Measurements from ENCODE around the gene FAM181A. TPM values are rescaled to one million over a fixed set of nuclear protein-coding genes. Genes with fewer than 3 reads are reported as not detected.
A peak's percentile ranks its signal among the peaks of the same experiment; 100 is the strongest.

FAM181A gene
- total RNA-seq, 4 donors from 2014 or later = not detected

GRCh38 chr14:93944348-93945069 lies 17.4 kb downstream of the FAM181A start:
- H3K4me1 ChIP-seq = peaks cover 0 to 61% (median 4%) of the 10 kb centered on the region in 3 donors
- H3K4me3 ChIP-seq = no peak overlapping the region
- no peaks in the 10 kb centered on the region for H3K9me3 ChIP-seq
- 38 to 69% methylated on average over 4 to 7 of the region's 16 CpGs for WGBS, 2 donors (ENCODE audit: low coverage in 1 of 2)
- no peaks in the 10 kb centered on the region for H3K27me3 ChIP-seq
- H3K36me3 ChIP-seq = peaks cover 0 to 74% of the 10 kb centered on the region in 2 donors
- ATAC-seq = no peak
- H3K27ac ChIP-seq = peak overlapping the region; percentile 22 to 92 (median 80)
- TF ChIP-seq POLR2A (IDR thresholded peaks at IDR 0.05) (no peak), POLR2AphosphoS5 (IDR thresholded peaks at IDR 0.05) (no peak), EP300 (IDR thresholded peaks at IDR 0.05) (no peak)
- TF ChIP-seq, protein P1, sequence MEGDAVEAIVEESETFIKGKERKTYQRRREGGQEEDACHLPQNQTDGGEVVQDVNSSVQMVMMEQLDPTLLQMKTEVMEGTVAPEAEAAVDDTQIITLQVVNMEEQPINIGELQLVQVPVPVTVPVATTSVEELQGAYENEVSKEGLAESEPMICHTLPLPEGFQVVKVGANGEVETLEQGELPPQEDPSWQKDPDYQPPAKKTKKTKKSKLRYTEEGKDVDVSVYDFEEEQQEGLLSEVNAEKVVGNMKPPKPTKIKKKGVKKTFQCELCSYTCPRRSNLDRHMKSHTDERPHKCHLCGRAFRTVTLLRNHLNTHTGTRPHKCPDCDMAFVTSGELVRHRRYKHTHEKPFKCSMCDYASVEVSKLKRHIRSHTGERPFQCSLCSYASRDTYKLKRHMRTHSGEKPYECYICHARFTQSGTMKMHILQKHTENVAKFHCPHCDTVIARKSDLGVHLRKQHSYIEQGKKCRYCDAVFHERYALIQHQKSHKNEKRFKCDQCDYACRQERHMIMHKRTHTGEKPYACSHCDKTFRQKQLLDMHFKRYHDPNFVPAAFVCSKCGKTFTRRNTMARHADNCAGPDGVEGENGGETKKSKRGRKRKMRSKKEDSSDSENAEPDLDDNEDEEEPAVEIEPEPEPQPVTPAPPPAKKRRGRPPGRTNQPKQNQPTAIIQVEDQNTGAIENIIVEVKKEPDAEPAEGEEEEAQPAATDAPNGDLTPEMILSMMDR (IDR thresholded peaks at IDR 0.05) = no peak

- peaks cover 0 to 56% (median 0%) of the 10 kb centered on the region in 3 donors for H3K4me1 ChIP-seq
- no peaks in the 10 kb centered on the region for H3K9me3 ChIP-seq
- peaks cover 0 to 79% of the 10 kb centered on the region in 2 donors for H3K36me3 ChIP-seq
- H3K27me3 ChIP-seq = no peaks in the 10 kb centered on the region
- ATAC-seq = no peak
- TF ChIP-seq POLR2A (IDR thresholded peaks at IDR 0.05) = no peak
- TF ChIP-seq EP300 (IDR thresholded peaks at IDR 0.05) = no peak
- TF ChIP-seq, protein P1 (IDR thresholded peaks at IDR 0.05) = no peak
- TF ChIP-seq POLR2AphosphoS5 (IDR thresholded peaks at IDR 0.05) = no peak
- no peak overlapping the region for H3K4me3 ChIP-seq
- peak overlapping the region; percentile 22 to 92 (median 80) for H3K27ac ChIP-seq
- 67 to 90% methylated on average over 2 of the region's 5 CpGs for WGBS, 2 donors (ENCODE audit: low coverage in 1 of 2)
These were observed 17.9 kb downstream of the FAM181A start for GRCh38 chr14:93945070-93945399.

- 31 to 39% methylated on average over 5 of the region's 6 CpGs for WGBS, 2 donors (ENCODE audit: low coverage in 1 of 2)
- Histone ChIP-seq H3K27me3 (no peaks in the 10 kb centered on the region), H3K4me3 (no peak overlapping the region), H3K4me1 (peaks cover 0 to 46% (median 0%) of the 10 kb centered on the region in 3 donors), H3K36me3 (peaks cover 0 to 90% of the 10 kb centered on the region in 2 donors), H3K9me3 (no peaks in the 10 kb centered on the region), H3K27ac (peak overlapping the region in 3 of 4 donors; percentile 75 to 92 (median 84))
- TF ChIP-seq EP300 (IDR thresholded peaks at IDR 0.05) (no peak), POLR2A (IDR thresholded peaks at IDR 0.05) (no peak), POLR2AphosphoS5 (IDR thresholded peaks at IDR 0.05) (no peak)
- TF ChIP-seq, protein P1 (IDR thresholded peaks at IDR 0.05) = no peak
- ATAC-seq = no peak
These were observed 19.0 kb downstream of the FAM181A start for GRCh38 chr14:93946104-93946503.

- ATAC-seq = no peak
- 51 to 82% methylated on average over 4 to 7 of the region's 7 CpGs for WGBS, 2 donors (ENCODE audit: low coverage in 1 of 2)
- peaks cover 0 to 46% (median 0%) of the 10 kb centered on the region in 3 donors for H3K4me1 ChIP-seq
These were observed 19.5 kb downstream of the FAM181A start for GRCh38 chr14:93946541-93947090.

More at GRCh38 chr14:93946541-93947090, 19.5 kb downstream of the FAM181A start:
- H3K27me3 ChIP-seq = no peaks in the 10 kb centered on the region
- H3K9me3 ChIP-seq = no peaks in the 10 kb centered on the region
- no peak overlapping the region for H3K4me3 ChIP-seq
- peak overlapping the region in 3 of 4 donors; percentile 75 to 92 (median 84) for H3K27ac ChIP-seq
- TF ChIP-seq POLR2A (IDR thresholded peaks at IDR 0.05) (no peak), POLR2AphosphoS5 (IDR thresholded peaks at IDR 0.05) (no peak), EP300 (IDR thresholded peaks at IDR 0.05) (no peak)
- TF ChIP-seq, protein P1 (IDR thresholded peaks at IDR 0.05) = no peak
- peaks cover 0 to 91% of the 10 kb centered on the region in 2 donors for H3K36me3 ChIP-seq
